IMR-90 (cell line): ENCODE data around the gene KCNJ8. TPM values are rescaled to one million over a fixed set of nuclear protein-coding genes. Genes with fewer than 3 reads are reported as not detected.

Source experiments
- ATAC-seq: fragments of 200-7000 bp; cut with Tn5 transposase; 2 replicates; pipeline ENCODE4 v1.9.1; 2020; ENCODE audit warnings: low read depth, mild to moderate bottlenecking, moderate library complexity
- BruUV-seq: library from RNA; stranded (reverse); fragments of 400-500 nt; replicated peaks from 2 replicates; lab custom pipeline; 2021; lab: Mats Ljungman, UMichigan
- CTCF ChIA-PET: fragments of 300-600 bp; formaldehyde crosslinking; extraction: SDS; loops from one replicate; lab custom pipeline; 2021; ENCODE audit warnings: antibody characterized with exemption; lab: Yijun Ruan, JAX
- POLR2A ChIA-PET: fragments of 300-600 bp; sonication (Branson Sonifier 250); formaldehyde crosslinking; loops from one replicate; lab custom pipeline; 2022; ENCODE audit warnings: antibody characterized with exemption; ENCODE audit not compliant: unreplicated experiment; lab: Charles Lee
- DNase-seq: peaks from one replicate; pipeline ENCODE4 v3.0.0; 2013
- H2AFZ ChIP-seq: replicated peaks from 2 replicates; pipeline ENCODE3; 2013; ENCODE audit warnings: low read length, mild to moderate bottlenecking; ENCODE audit not compliant: poor library complexity
- H2AK5ac ChIP-seq: 2 replicates; pipeline ENCODE4 v1.6.1; 2013; ENCODE audit warnings: low read depth, low read length, inconsistent platforms
- H2AK9ac ChIP-seq: replicated peaks from 2 replicates; pipeline ENCODE3; 2013; ENCODE audit warnings: mild to moderate bottlenecking, low read depth, low read length, moderate library complexity; ENCODE audit not compliant: poor library complexity
- H2BK120ac ChIP-seq: 2 replicates; pipeline ENCODE4 v1.6.1; 2013; ENCODE audit warnings: low read depth, low read length, inconsistent platforms
- H2BK15ac ChIP-seq: 3 replicates; pipeline ENCODE4 v1.6.1; 2013; ENCODE audit warnings: low read depth, low read length, inconsistent platforms
- H2BK20ac ChIP-seq: 2 replicates; pipeline ENCODE4 v1.6.1; 2013; ENCODE audit warnings: low read depth, mild to moderate bottlenecking, inconsistent platforms, low read length, moderate library complexity
- H2BK5ac ChIP-seq: 2 replicates; pipeline ENCODE4 v1.6.1; 2013; ENCODE audit warnings: mild to moderate bottlenecking, low read depth, low read length, inconsistent platforms; ENCODE audit not compliant: poor library complexity, severe bottlenecking
- H3K14ac ChIP-seq: replicated peaks from 2 replicates; pipeline ENCODE4 v1.6.1; 2013; ENCODE audit warnings: low read depth, low read length, inconsistent platforms
- H3K18ac ChIP-seq: 2 replicates; pipeline ENCODE4 v1.6.1; 2013; ENCODE audit warnings: low read depth, low read length, control low read depth
- H3K23ac ChIP-seq: 2 replicates; pipeline ENCODE4 v1.6.1; 2013; ENCODE audit warnings: low read depth, low read length, inconsistent platforms
- H3K27ac ChIP-seq: 2 replicates; pipeline ENCODE4 v1.5.1; 2013; ENCODE audit warnings: mild to moderate bottlenecking, control low read depth, low read length; ENCODE audit not compliant: insufficient read depth
- H3K27me3 ChIP-seq: 2 replicates; pipeline ENCODE4 v1.6.1; 2013; ENCODE audit warnings: low read length; ENCODE audit not compliant: control insufficient read depth, insufficient read depth
- H3K36me3 ChIP-seq: 2 replicates; pipeline ENCODE4 v1.6.1; 2013; ENCODE audit warnings: low read length, mixed read lengths; ENCODE audit not compliant: control insufficient read depth, insufficient read depth
- H3K4ac ChIP-seq: 2 replicates; pipeline ENCODE4 v1.6.1; 2013; ENCODE audit warnings: low read depth, low read length, inconsistent platforms
- H3K4me1 ChIP-seq: 2 replicates; pipeline ENCODE4 v1.6.1; 2013; ENCODE audit warnings: low read length, mixed read lengths; ENCODE audit not compliant: control insufficient read depth, insufficient read depth
- H3K4me2 ChIP-seq: 2 replicates; pipeline ENCODE4 v1.6.1; 2013; ENCODE audit warnings: low read depth, mild to moderate bottlenecking, control low read depth, low read length, moderate library complexity
- H3K4me3 ChIP-seq: 2 replicates; pipeline ENCODE4 v1.5.1; 2013; ENCODE audit warnings: low read depth, mild to moderate bottlenecking, control low read depth, low read length, moderate library complexity; ENCODE audit not compliant: insufficient read depth
- H3K56ac ChIP-seq: 2 replicates; pipeline ENCODE4 v1.6.1; 2013; ENCODE audit warnings: low read length, inconsistent platforms; ENCODE audit not compliant: insufficient read depth; ENCODE audit errors: extremely low read depth
- H3K79me1 ChIP-seq, 2 experiments: 2 replicates each; pipeline ENCODE4 v1.6.1; 2013; ENCODE audit warnings: low read length in 2 of 2, inconsistent platforms in 1 of 2, low read depth in 1 of 2
- H3K9ac ChIP-seq: 2 replicates; pipeline ENCODE4 v1.6.1; 2013; ENCODE audit warnings: low read depth, low read length, control low read depth
- H3K9me1 ChIP-seq: 2 replicates; pipeline ENCODE4 v1.6.1; 2013; ENCODE audit warnings: low read length, inconsistent platforms; ENCODE audit not compliant: insufficient read depth
- H3K9me3 ChIP-seq: 2 replicates; pipeline ENCODE4 v1.6.1; 2013; ENCODE audit warnings: low read length; ENCODE audit not compliant: control insufficient read depth, insufficient read depth
- H4K20me1 ChIP-seq: 2 replicates; pipeline ENCODE4 v1.6.1; 2013; ENCODE audit warnings: low read length, inconsistent platforms; ENCODE audit not compliant: insufficient read depth
- H4K5ac ChIP-seq: 2 replicates; pipeline ENCODE4 v1.6.1; 2013; ENCODE audit warnings: mild to moderate bottlenecking, low read depth, low read length, control low read depth
- H4K8ac ChIP-seq, 2 experiments: 2 replicates each; pipeline ENCODE4 v1.6.1; 2013; ENCODE audit warnings: low read depth in 2 of 2, low read length in 2 of 2, control low read depth in 1 of 2, inconsistent platforms in 1 of 2
- H4K91ac ChIP-seq: 2 replicates; pipeline ENCODE4 v1.6.1; 2013; ENCODE audit warnings: low read depth, low read length, inconsistent platforms; ENCODE audit not compliant: insufficient read depth
- MXI1 ChIP-seq: IDR thresholded peaks from 2 replicates; pipeline ENCODE4 v1.6.1; 2012; ENCODE audit warnings: low read depth, mild to moderate bottlenecking, low read length, moderate library complexity, borderline replicate concordance
- WGBS, 2 experiments: methylation state at CpG; one replicate each; pipeline versions ENCODE4 v1.1.5 to v1.1.7; 2013; ENCODE audit warnings: missing lambda C conversion rate in 2 of 2; ENCODE audit not compliant: insufficient read length in 1 of 2; ENCODE audit errors: extremely low coverage in 2 of 2; 5-methylcytosine and 5-hydroxymethylcytosine counted together
- dilution Hi-C: fragments of 300-500 bp; cut with HindIII; formaldehyde crosslinking; loops from one replicate; pipeline ENCODE4 v1.14.3; 2018; ENCODE audit warnings: low sequenced_read_pairs; ENCODE audit not compliant: unreplicated experiment
- in situ Hi-C: fragments of 300-500 bp; cut with MboI; formaldehyde crosslinking; loops from 3 replicates; pipeline ENCODE4 v1.14.3; 2019; ENCODE audit warnings: low sequenced_read_pairs, inconsistent platforms, mixed read lengths
- intact Hi-C: fragments of 100-400 bp; cut with micrococcal nuclease; formaldehyde crosslinking; loops from 2 replicates; pipeline ENCODE4 v1.10.0; 2022
- polyA plus RNA-seq, 3 experiments: library from polyadenylated mRNA; depleted of rRNA; stranded (reverse); fragments of >200 nt; gene quantifications; 2 replicates each; pipeline ENCODE4 v1.2.3, GENCODE V29; 2012; ENCODE audit warnings: low replicate concordance in 1 of 3
- total RNA-seq: library from RNA; depleted of rRNA; stranded (reverse); fragments of >200 nt; gene quantifications from 2 replicates; pipeline ENCODE4 v1.2.3, GENCODE V29; 2012

KCNJ8 gene
- total and polyA plus RNA-seq, 2 of the 4 experiments (the other 2 are of a cell fraction): 8.0 to 15.8 TPM

DNA sequence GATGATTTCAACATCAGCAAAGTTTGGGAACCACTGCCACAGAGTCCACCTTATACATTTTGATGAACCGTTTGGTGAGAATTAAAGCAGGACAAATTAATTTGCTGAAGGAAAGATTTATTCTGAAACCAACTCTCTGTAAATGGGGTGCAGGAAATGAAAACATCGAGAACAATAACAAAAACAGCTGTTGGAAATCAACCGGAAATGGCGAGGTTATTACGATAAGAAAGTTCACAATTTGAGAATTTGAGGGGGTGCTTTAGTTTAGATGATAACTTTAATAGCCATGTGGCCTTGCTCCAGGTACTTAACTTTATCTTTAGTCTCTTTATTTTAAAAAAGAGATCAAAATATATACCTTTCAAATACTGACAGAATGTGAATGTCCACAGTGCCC lies 56.7 kb downstream of the KCNJ8 start:
- no peak overlapping the region for H3K9ac ChIP-seq
- H3K56ac ChIP-seq: no peak overlapping the region
- H3K18ac ChIP-seq: no peak overlapping the region
- H3K9me1 ChIP-seq: no peaks in the 10 kb centered on the region
- no peak overlapping the region for H2BK120ac ChIP-seq
- no CpG with 5 or more reads among the region's 5 CpGs for WGBS, 2 experiments
- intact Hi-C loops (no loop called here), in situ Hi-C loops (no loop called here), dilution Hi-C loops (no loop called here)
- DNase-seq (no peak), ATAC-seq (no peak)
- H3K4me1 ChIP-seq: no peaks in the 10 kb centered on the region
- no peak overlapping the region for H4K8ac ChIP-seq
- H3K4ac ChIP-seq: no peak overlapping the region
- H3K4me2 ChIP-seq: no peak overlapping the region
- H4K5ac ChIP-seq: no peak overlapping the region
- POLR2A ChIA-PET: no interaction called here
- H2BK20ac ChIP-seq: no peak overlapping the region
- H2AK9ac ChIP-seq: no peak overlapping the region
- no peak overlapping the region for H2AK5ac ChIP-seq
- H3K14ac ChIP-seq: no peak overlapping the region
- H3K79me1 ChIP-seq: no peaks in the 10 kb centered on the region
- no peak overlapping the region for H3K23ac ChIP-seq
- BruUV-seq: no TSS peak
- H3K27ac ChIP-seq: no peak overlapping the region
- H3K27me3 ChIP-seq: no peaks in the 10 kb centered on the region
- no peaks in the 10 kb centered on the region for H4K20me1 ChIP-seq
- no peaks in the 10 kb centered on the region for H3K36me3 ChIP-seq
- no peak overlapping the region for H4K91ac ChIP-seq
- no peaks in the 10 kb centered on the region for H3K9me3 ChIP-seq
- no peak overlapping the region for H2AFZ ChIP-seq
- no peak overlapping the region for H3K4me3 ChIP-seq
- H2BK5ac ChIP-seq: no peak overlapping the region
- CTCF ChIA-PET: interaction anchor here (0.5 kb wide), 1 partner anchor 20 kb away, joined by 4 read pairs; no protein-coding TSS in a partner anchor
- TF ChIP-seq MXI1: no peak
- no peak overlapping the region for H2BK15ac ChIP-seq
